Urothelium cell line (cell line): Measurements from ENCODE around the gene OR5H14.
"Not testable (repeated sequence)": the region's sequence is repeated elsewhere in the genome, so short reads cannot be mapped to it uniquely, and the experiment has no call there.

Experiments
- DNase-seq: peaks from one replicate; pipeline ENCODE4 v3.0.0; 2011; ENCODE audit warnings: low spot score, mixed read lengths
- FAIRE-seq: peaks from 2 replicates; lab custom pipeline; 2011; peaks lifted over from hg19 to GRCh38; lab: Jason Lieb, UNC

Gene OR5H14

DNA sequence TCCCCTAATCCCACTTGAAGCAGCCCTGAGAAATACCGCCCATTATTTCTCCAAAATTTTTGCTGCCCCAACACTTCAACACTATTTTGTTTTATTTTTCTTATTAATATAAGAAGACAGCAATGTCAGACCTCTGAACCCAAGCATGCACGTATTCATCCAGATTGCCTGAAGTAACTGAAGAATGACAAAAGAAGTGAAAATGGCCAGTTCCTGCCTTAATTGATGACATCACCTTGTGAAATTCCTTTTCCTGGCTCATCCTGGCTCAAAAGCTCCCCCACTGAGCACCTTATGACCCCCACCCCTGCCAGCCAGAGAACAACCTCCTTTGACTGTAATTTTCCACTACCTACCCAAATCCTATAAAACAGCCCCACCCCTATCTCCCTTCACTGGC lies 49.0 kb downstream of the OR5H14 start:
- not testable (repeated sequence) for DNase-seq, FAIRE-seq

DNA sequence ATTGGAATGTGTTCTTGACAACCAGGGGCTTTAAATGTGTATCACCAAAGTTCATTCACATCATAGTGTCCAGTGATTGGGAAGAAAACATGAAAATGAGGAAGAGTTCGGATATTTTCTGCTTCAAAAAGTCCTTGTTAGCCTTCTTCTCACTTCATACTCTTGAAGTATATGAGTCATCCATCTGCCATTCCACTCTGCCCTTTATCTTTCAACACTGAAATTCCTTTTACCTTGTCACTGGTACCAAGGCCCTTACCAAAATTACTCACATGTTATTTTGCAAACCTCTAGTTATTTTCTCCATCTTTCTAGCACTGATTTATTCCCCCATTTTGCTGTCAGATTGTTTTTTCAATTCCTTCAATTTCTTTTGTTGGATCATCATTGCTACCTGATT lies 51.7 kb downstream of the OR5H14 start:
- DNase-seq (peak; percentile 10), FAIRE-seq (no peak)
